HG02970 (cell line): ENCODE measurements around the gene FN3KRP.
"Not testable (repeated sequence)": the region's sequence is repeated elsewhere in the genome, so short reads cannot be mapped to it uniquely, and the experiment has no call there.

Experiments
- ATAC-seq: cut with Tn5 transposase; IDR thresholded peaks from one replicate; pipeline ENCODE4 v1.9.1; 2021; ENCODE audit warnings: mild to moderate bottlenecking, moderate library complexity, moderate number of reproducible peaks; ENCODE audit not compliant: unreplicated experiment, low FRiP score

Gene FN3KRP

GRCh38 chr17:82736511-82737185, 20.1 kb downstream of the FN3KRP start:
- ATAC-seq, result no peak

GRCh38 chr17:82737967-82738877, 21.7 kb downstream of the FN3KRP start:
- ATAC-seq, result no peak

- ATAC-seq, result no peak
Observed at GRCh38 chr17:82740906-82741759, 24.6 kb downstream of the FN3KRP start.

- ATAC-seq, result no peak
Observed at GRCh38 chr17:82743344-82744219, 27.1 kb downstream of the FN3KRP start.

- ATAC-seq, result not testable (repeated sequence)
Observed at GRCh38 chr17:82744736-82745135, 28.2 kb downstream of the FN3KRP start.

- ATAC-seq, result no peak
Observed at GRCh38 chr17:82745524-82745923, 29.0 kb downstream of the FN3KRP start.

GRCh38 chr17:82748756-82749155, 32.2 kb downstream of the FN3KRP start:
- ATAC-seq, result no peak

GRCh38 chr17:82750241-82750908, 33.9 kb downstream of the FN3KRP start:
- ATAC-seq, result no peak

GRCh38 chr17:82751171-82751570, 34.7 kb downstream of the FN3KRP start:
- peak; percentile 25 for ATAC-seq

GRCh38 chr17:82751571-82752370, 35.3 kb downstream of the FN3KRP start, which contains the start of gene TBCD:
TSS of gene TBCD (plus strand) at chr17:82752065. CDS start at chr17:82752194, 129 bp downstream.
- peak; percentile 68 for ATAC-seq

- ATAC-seq, result peak; percentile 30
Observed at GRCh38 chr17:82752371-82753200, 36.1 kb downstream of the FN3KRP start.

- ATAC-seq, result no peak
Observed at GRCh38 chr17:82753201-82753464, 36.6 kb downstream of the FN3KRP start.

GRCh38 chr17:82754297-82755208, 38.0 kb downstream of the FN3KRP start:
- ATAC-seq, result no peak

GRCh38 chr17:82756166-82756565, 39.7 kb downstream of the FN3KRP start:
- no peak for ATAC-seq

GRCh38 chr17:82765371-82765770, 48.9 kb downstream of the FN3KRP start:
- no peak for ATAC-seq

- ATAC-seq, result no peak
Observed at GRCh38 chr17:82767041-82767754, 50.7 kb downstream of the FN3KRP start.
